Fibroblast of skin of abdomen (primary cell): ENCODE results near the gene TMEM252.

Source experiments
- DNase-seq: peaks from one replicate; pipeline ENCODE4 v3.0.0-alpha.2; 2013

The TMEM252 gene

GRCh38 chr9:68497629-68498028, 43.1 kb downstream of the TMEM252 start:
- DNase-seq = no peak

- DNase-seq = peak; percentile 31
Measured at GRCh38 chr9:68496356-68496755, 44.3 kb downstream of the TMEM252 start.

- DNase-seq = no peak
Measured at GRCh38 chr9:68495247-68495646, 45.4 kb downstream of the TMEM252 start.

GRCh38 chr9:68493958-68494577, 46.6 kb downstream of the TMEM252 start:
- DNase-seq = peak; percentile 52

GRCh38 chr9:68493541-68493940, 47.1 kb downstream of the TMEM252 start:
- no peak for DNase-seq

- DNase-seq = no peak
Measured at GRCh38 chr9:68492806-68493205, 47.9 kb downstream of the TMEM252 start.

GRCh38 chr9:68489646-68490045, 51.0 kb downstream of the TMEM252 start:
- DNase-seq = no peak

- no peak for DNase-seq
Measured at GRCh38 chr9:68488126-68488525, 52.6 kb downstream of the TMEM252 start.
